Activated CD4-positive, alpha-beta T cell treated with anti-CD3 and anti-CD28 coated beads for 36 hours (primary cell): ENCODE data around the gene LRFN3. TPM values are rescaled to one million over a fixed set of nuclear protein-coding genes. Genes with fewer than 3 reads are reported as not detected.
"Not testable (repeated sequence)": the region's sequence is repeated elsewhere in the genome, so short reads cannot be mapped to it uniquely, and the experiment has no call there.

Experiments
- ATAC-seq: fragments of 200-7000 bp; cut with Tn5 transposase; one replicate; pipeline ENCODE4 v1.10.0; 2021; ENCODE audit warnings: mild to moderate bottlenecking, moderate library complexity
- CTCF ChIA-PET: fragments of 350-600 bp; sonication (Branson Sonifier 250); formaldehyde crosslinking; loops from one replicate; lab custom pipeline; 2021; ENCODE audit warnings: antibody characterized with exemption; lab: Charles Lee
- POLR2A ChIA-PET: fragments of 350-600 bp; sonication (Branson Sonifier 250); formaldehyde crosslinking; loops from one replicate; lab custom pipeline; 2021; ENCODE audit warnings: antibody characterized with exemption, inconsistent platforms; lab: Charles Lee
- DNase-seq: peaks from one replicate; pipeline ENCODE4 v3.0.0-alpha.2; 2020
- H3K27ac Mint-ChIP-seq: one replicate; pipeline ENCODE4 v1.8.0; 2021; ENCODE audit warnings: mixed read lengths
- H3K27me3 Mint-ChIP-seq: one replicate; pipeline ENCODE4 v1.8.0; 2021; ENCODE audit warnings: mixed read lengths
- H3K36me3 Mint-ChIP-seq: one replicate; pipeline ENCODE4 v1.8.0; 2021; ENCODE audit warnings: low read depth, mixed read lengths
- H3K4me1 Mint-ChIP-seq: one replicate; pipeline ENCODE4 v1.8.0; 2021; ENCODE audit warnings: mixed read lengths
- H3K4me3 Mint-ChIP-seq: one replicate; pipeline ENCODE4 v1.8.0; 2021; ENCODE audit warnings: mild to moderate bottlenecking, moderate library complexity, mixed read lengths
- H3K9me3 Mint-ChIP-seq: one replicate; pipeline ENCODE4 v1.8.0; 2021; ENCODE audit warnings: low read depth, mixed read lengths
- intact Hi-C, 2 experiments: fragments of 100-400 bp; cut with DNase I in 1 of 2; cut with micrococcal nuclease in 1 of 2; formaldehyde crosslinking; loops; one replicate each; pipeline versions ENCODE4 v1.14.2 to v1.15.1; 2022 to 2024; cut with DNase I, micrococcal nuclease
- total RNA-seq, 2 experiments: library from RNA; stranded (reverse); gene quantifications; one replicate each; pipeline ENCODE4 v1.2.3, GENCODE V29; 2021

LRFN3 gene
- total RNA-seq, 2 experiments from 2014 or later: 7.8 to 8.3 TPM

GRCh38 chr19:35940078-35940775, 4.1 kb downstream of the LRFN3 start:
- intact Hi-C loops: no loop called here
- H3K4me3 Mint-ChIP-seq: no peak overlapping the region
- ATAC-seq: no peak
- ChIA-PET POLR2A (no interaction called here), CTCF (no interaction called here)
- no peaks in the 10 kb centered on the region for H3K27me3 Mint-ChIP-seq
- H3K36me3 Mint-ChIP-seq: peaks cover 10% of the 10 kb centered on the region
- H3K27ac Mint-ChIP-seq: no peak overlapping the region
- DNase-seq: no peak
- H3K9me3 Mint-ChIP-seq: no peaks in the 10 kb centered on the region
- peaks cover 24% of the 10 kb centered on the region for H3K4me1 Mint-ChIP-seq

- intact Hi-C loops: no loop called here
- POLR2A ChIA-PET: no interaction called here
- ATAC-seq: no peak
- DNase-seq: no peak
- peaks cover 21% of the 10 kb centered on the region for H3K4me1 Mint-ChIP-seq
- H3K27ac Mint-ChIP-seq: no peak overlapping the region
- H3K9me3 Mint-ChIP-seq: no peaks in the 10 kb centered on the region
- peaks cover 10% of the 10 kb centered on the region for H3K36me3 Mint-ChIP-seq
- H3K27me3 Mint-ChIP-seq: no peaks in the 10 kb centered on the region
- CTCF ChIA-PET: interaction anchor here (0.8 kb wide), 1 partner anchor 10 kb away, joined by 4 read pairs; no protein-coding TSS in a partner anchor
- H3K4me3 Mint-ChIP-seq: no peak overlapping the region
Observed at GRCh38 chr19:35940839-35941238, 4.7 kb downstream of the LRFN3 start.

GRCh38 chr19:35942235-35942634, 6.1 kb downstream of the LRFN3 start:
- H3K36me3 Mint-ChIP-seq: peaks cover 10% of the 10 kb centered on the region
- DNase-seq (no peak), ATAC-seq (no peak)
- ChIA-PET POLR2A (no interaction called here), CTCF (no interaction called here)
- no peak overlapping the region for H3K27ac Mint-ChIP-seq
- H3K27me3 Mint-ChIP-seq: no peaks in the 10 kb centered on the region
- no peaks in the 10 kb centered on the region for H3K9me3 Mint-ChIP-seq
- intact Hi-C loops: no loop called here
- H3K4me3 Mint-ChIP-seq: no peak overlapping the region
- H3K4me1 Mint-ChIP-seq: peaks cover 17% of the 10 kb centered on the region

- CTCF ChIA-PET: interaction anchor here (0.6 to 0.8 kb wide), 2 partner anchors 181 to 249 kb away, joined by 3 read pairs; no protein-coding TSS in a partner anchor
- intact Hi-C loops: no loop called here
- POLR2A ChIA-PET: no interaction called here
- Mint-ChIP-seq H3K4me3 (no peak overlapping the region), H3K4me1 (peaks cover 12% of the 10 kb centered on the region), H3K27me3 (no peaks in the 10 kb centered on the region), H3K27ac (peak overlapping the region; percentile 19), H3K9me3 (no peaks in the 10 kb centered on the region), H3K36me3 (peaks cover 9% of the 10 kb centered on the region)
- ATAC-seq (no peak), DNase-seq (no peak)
Observed at GRCh38 chr19:35943321-35944301, 7.4 kb downstream of the LRFN3 start.

- Mint-ChIP-seq H3K27ac (no peak overlapping the region), H3K36me3 (peaks cover 5% of the 10 kb centered on the region), H3K27me3 (no peaks in the 10 kb centered on the region), H3K4me1 (peaks cover 11% of the 10 kb centered on the region), H3K4me3 (no peak overlapping the region), H3K9me3 (no peaks in the 10 kb centered on the region)
- intact Hi-C loops: no loop called here
- ATAC-seq (no peak), DNase-seq (no peak)
- ChIA-PET CTCF (interaction anchor here (0.8 kb wide), 1 partner anchor 182 kb away, joined by 3 read pairs; no protein-coding TSS in a partner anchor), POLR2A (no interaction called here)
Observed at GRCh38 chr19:35944556-35944955, 8.4 kb downstream of the LRFN3 start.

GRCh38 chr19:35945121-35945790, 9.1 kb downstream of the LRFN3 start:
- ChIA-PET POLR2A (no interaction called here), CTCF (interaction anchor here (0.6 to 1.2 kb wide), 4 partner anchors 13 to 198 kb away, joined by 3 to 6 read pairs (median 5); no protein-coding TSS in a partner anchor)
- ATAC-seq (no peak), DNase-seq (no peak)
- no peaks in the 10 kb centered on the region for H3K27me3 Mint-ChIP-seq
- no peaks in the 10 kb centered on the region for H3K9me3 Mint-ChIP-seq
- no peak overlapping the region for H3K4me3 Mint-ChIP-seq
- H3K27ac Mint-ChIP-seq: no peak overlapping the region
- H3K36me3 Mint-ChIP-seq: peaks cover 5% of the 10 kb centered on the region
- H3K4me1 Mint-ChIP-seq: peaks cover 17% of the 10 kb centered on the region
- intact Hi-C loops: no loop called here

- Mint-ChIP-seq H3K4me1 (peaks cover 22% of the 10 kb centered on the region), H3K27me3 (no peaks in the 10 kb centered on the region), H3K36me3 (peaks cover 5% of the 10 kb centered on the region), H3K9me3 (no peaks in the 10 kb centered on the region), H3K27ac (no peak overlapping the region), H3K4me3 (no peak overlapping the region)
- ChIA-PET POLR2A (interaction anchor here (0.7 kb wide), 1 partner anchor 12 kb away, joined by 3 read pairs; no protein-coding TSS in a partner anchor), CTCF (interaction anchor here (1.2 kb wide), 2 partner anchors 12 to 16 kb away, joined by 3 to 4 read pairs; no protein-coding TSS in a partner anchor)
- intact Hi-C loops: no loop called here
- no peak for DNase-seq
- ATAC-seq: no peak
Observed at GRCh38 chr19:35946203-35946602, 10.0 kb downstream of the LRFN3 start.

- peaks cover under 1% of the 10 kb centered on the region for H3K36me3 Mint-ChIP-seq
- no peaks in the 10 kb centered on the region for H3K27me3 Mint-ChIP-seq
- ATAC-seq (no peak), DNase-seq (no peak)
- CTCF ChIA-PET: interaction anchor here (0.7 to 1.7 kb wide), 3 partner anchors 10 to 201 kb away, joined by 3 to 5 read pairs (median 3); partner anchors contain the start of gene LIN37
- H3K9me3 Mint-ChIP-seq: no peaks in the 10 kb centered on the region
- intact Hi-C loops: no loop called here
- H3K4me1 Mint-ChIP-seq: peaks cover 44% of the 10 kb centered on the region
- H3K27ac Mint-ChIP-seq: no peak overlapping the region
- no peak overlapping the region for H3K4me3 Mint-ChIP-seq
- POLR2A ChIA-PET: no interaction called here
Observed at GRCh38 chr19:35949131-35949530, 13.0 kb downstream of the LRFN3 start.

- Mint-ChIP-seq H3K27ac (no peak overlapping the region), H3K27me3 (peaks cover 2% of the 10 kb centered on the region), H3K9me3 (peaks cover 5% of the 10 kb centered on the region), H3K4me1 (peaks cover 56% of the 10 kb centered on the region), H3K4me3 (no peak overlapping the region), H3K36me3 (no peaks in the 10 kb centered on the region)
- ATAC-seq: no peak
- ChIA-PET POLR2A (no interaction called here), CTCF (no interaction called here)
- intact Hi-C loops: loop anchor here in 1 of 2 experiments (5.0 kb wide), 1 partner anchor 41 kb away; the partner anchor contains the start of gene SDHAF1
- no peak for DNase-seq
Observed at GRCh38 chr19:35955881-35956634, 19.9 kb downstream of the LRFN3 start.

GRCh38 chr19:35957411-35957810, 21.2 kb downstream of the LRFN3 start:
- ATAC-seq, POLR2A ChIA-PET, DNase-seq, H3K9me3 Mint-ChIP-seq, H3K27ac Mint-ChIP-seq, H3K4me3 Mint-ChIP-seq, H3K36me3 Mint-ChIP-seq, H3K27me3 Mint-ChIP-seq: not testable (repeated sequence)
- intact Hi-C loops: loop anchor here in 1 of 2 experiments (5.0 kb wide), 1 partner anchor 40 kb away; the partner anchor contains the start of gene SDHAF1
- CTCF ChIA-PET: interaction anchor here (0.6 kb wide), 1 partner anchor 54 kb away, joined by 3 read pairs; no protein-coding TSS in a partner anchor
- H3K4me1 Mint-ChIP-seq: peaks cover 51% of the 10 kb centered on the region
